Measurements from ENCODE around the gene KCNA5.

Gene KCNA5

GRCh38 chr12:5030066-5030465 is 13.6 kb upstream of the KCNA5 start:
- no peak for DNase-seq

- DNase-seq = no peak
These were observed 12.4 kb upstream of the KCNA5 start for GRCh38 chr12:5031242-5031641.

GRCh38 chr12:5031958-5032357 is 11.7 kb upstream of the KCNA5 start:
- DNase-seq = no peak

- no peak for DNase-seq
These were observed 10.9 kb upstream of the KCNA5 start for GRCh38 chr12:5032821-5033220.

- DNase-seq = peak; percentile 46
These were observed 9.8 kb upstream of the KCNA5 start for GRCh38 chr12:5033883-5034282.

- no peak for DNase-seq
These were observed 9.1 kb upstream of the KCNA5 start for GRCh38 chr12:5034603-5035002.

GRCh38 chr12:5035618-5036017 is 8.1 kb upstream of the KCNA5 start:
- no peak for DNase-seq

- DNase-seq = no peak
These were observed 7.6 kb upstream of the KCNA5 start for GRCh38 chr12:5036031-5036430.

GRCh38 chr12:5037795-5038357 is 5.8 kb upstream of the KCNA5 start:
- DNase-seq = no peak

GRCh38 chr12:5038781-5039311 is 4.8 kb upstream of the KCNA5 start:
- no peak for DNase-seq

GRCh38 chr12:5039815-5040214 is 3.9 kb upstream of the KCNA5 start:
- DNase-seq = no peak

GRCh38 chr12:5040368-5040767 is 3.3 kb upstream of the KCNA5 start:
- no peak for DNase-seq

GRCh38 chr12:5044420-5045295 is 979 bp downstream of the KCNA5 start:
- no peak for DNase-seq

- DNase-seq = no peak
These were observed 3.4 kb downstream of the KCNA5 start for GRCh38 chr12:5047094-5047493.

- DNase-seq = no peak
These were observed 4.0 kb downstream of the KCNA5 start for GRCh38 chr12:5047729-5048128.

GRCh38 chr12:5050542-5050941 is 6.9 kb downstream of the KCNA5 start:
- no peak for DNase-seq

GRCh38 chr12:5051334-5051733 is 7.7 kb downstream of the KCNA5 start:
- no peak for DNase-seq

- DNase-seq = no peak
These were observed 8.2 kb downstream of the KCNA5 start for GRCh38 chr12:5051913-5052312.

- DNase-seq = no peak
These were observed 8.7 kb downstream of the KCNA5 start for GRCh38 chr12:5052348-5052747.

- DNase-seq = no peak
These were observed 15.7 kb downstream of the KCNA5 start for GRCh38 chr12:5059358-5059757.

GRCh38 chr12:5060958-5061357 is 17.3 kb downstream of the KCNA5 start:
- DNase-seq = no peak

GRCh38 chr12:5063149-5063548 is 19.5 kb downstream of the KCNA5 start:
- no peak for DNase-seq

GRCh38 chr12:5064913-5065490 is 21.3 kb downstream of the KCNA5 start:
- no peak for DNase-seq

GRCh38 chr12:5066251-5066650 is 22.6 kb downstream of the KCNA5 start:
- DNase-seq = peak; percentile 31
